Mesendoderm (in vitro differentiated cells): Measurements from ENCODE around the gene DYTN.

ENCODE experiments used
- DNase-seq: peaks from one replicate; pipeline ENCODE4 v3.0.0; 2013
- H2AK5ac ChIP-seq: 2 replicates; pipeline ENCODE4 v1.6.1; 2013; ENCODE audit warnings: low read length, inconsistent platforms
- H2BK120ac ChIP-seq: 2 replicates; pipeline ENCODE4 v1.6.1; 2013; ENCODE audit warnings: low read depth, mild to moderate bottlenecking, low read length, moderate library complexity, mixed read lengths
- H2BK15ac ChIP-seq: replicated peaks from 2 replicates; pipeline ENCODE4 v1.6.1; 2013; ENCODE audit warnings: low read depth, mild to moderate bottlenecking, moderate library complexity
- H2BK5ac ChIP-seq: 2 replicates; pipeline ENCODE4 v1.6.1; 2013; ENCODE audit warnings: low read length, inconsistent platforms
- H3K18ac ChIP-seq: 2 replicates; pipeline ENCODE4 v1.6.1; 2013; ENCODE audit warnings: mild to moderate bottlenecking, low read length, mixed read lengths
- H3K23ac ChIP-seq: one replicate; pipeline ENCODE4 v1.6.1; 2013; ENCODE audit warnings: low read length
- H3K27ac ChIP-seq: 2 replicates; pipeline ENCODE4 v1.5.1; 2013; ENCODE audit warnings: low read depth, mild to moderate bottlenecking, inconsistent platforms, low read length, moderate library complexity
- H3K27me3 ChIP-seq: 2 replicates; pipeline ENCODE4 v1.6.1; 2013; ENCODE audit warnings: low read length, control low read depth, mild to moderate bottlenecking, inconsistent platforms; ENCODE audit not compliant: insufficient read depth, poor library complexity
- H3K36me3 ChIP-seq: 2 replicates; pipeline ENCODE4 v1.6.1; 2013; ENCODE audit warnings: low read length, inconsistent platforms; ENCODE audit not compliant: control insufficient read depth, insufficient read depth
- H3K4ac ChIP-seq: one replicate; pipeline ENCODE4 v1.6.1; 2013; ENCODE audit warnings: low read depth, mild to moderate bottlenecking, low read length, moderate library complexity
- H3K4me1 ChIP-seq: 2 replicates; pipeline ENCODE4 v1.6.1; 2013; ENCODE audit warnings: low read depth, low read length, inconsistent platforms; ENCODE audit not compliant: control insufficient read depth
- H3K4me2 ChIP-seq: 2 replicates; pipeline ENCODE4 v1.6.1; 2013; ENCODE audit warnings: low read length
- H3K4me3 ChIP-seq: 2 replicates; pipeline ENCODE4 v1.5.1; 2013; ENCODE audit warnings: mild to moderate bottlenecking, low read length
- H3K56ac ChIP-seq: one replicate; pipeline ENCODE4 v1.6.1; 2013; ENCODE audit warnings: low read length
- H3K79me1 ChIP-seq: 2 replicates; pipeline ENCODE4 v1.6.1; 2013; ENCODE audit warnings: low read length, inconsistent platforms
- H3K79me2 ChIP-seq: 2 replicates; pipeline ENCODE4 v1.6.1; 2013; ENCODE audit warnings: mild to moderate bottlenecking, low read length; ENCODE audit not compliant: control insufficient read depth, insufficient read depth
- H3K9ac ChIP-seq: 2 replicates; pipeline ENCODE4 v1.6.1; 2013; ENCODE audit warnings: low read length, inconsistent platforms
- H4K5ac ChIP-seq: one replicate; pipeline ENCODE4 v1.6.1; 2013; ENCODE audit warnings: low read length
- H4K8ac ChIP-seq: one replicate; pipeline ENCODE4 v1.6.1; 2013; ENCODE audit warnings: low read depth, mild to moderate bottlenecking, control low read depth, low read length, moderate library complexity
- WGBS: extraction: QIAGEN DNeasy Blood & Tissue Kit; methylation state at CpG from one replicate; pipeline ENCODE4 v1.1.7; 2013; ENCODE audit warnings: low lambda C conversion rate, missing lambda C conversion rate; ENCODE audit not compliant: insufficient coverage; ENCODE audit errors: extremely low coverage; 5-methylcytosine and 5-hydroxymethylcytosine counted together

DYTN gene

GRCh38 chr2:206740800-206741199 is 22.6 kb upstream of the DYTN start:
- Histone ChIP-seq H3K18ac (no peak overlapping the region), H3K4ac (no peak overlapping the region), H4K5ac (no peak overlapping the region), H3K79me2 (no peaks in the 10 kb centered on the region), H3K27ac (no peak overlapping the region), H2AK5ac (no peak overlapping the region), H4K8ac (no peak overlapping the region), H3K36me3 (no peaks in the 10 kb centered on the region), H3K4me1 (no peaks in the 10 kb centered on the region), H3K4me2 (no peak overlapping the region), H3K4me3 (no peak overlapping the region), H3K23ac (no peak overlapping the region), H3K79me1 (no peaks in the 10 kb centered on the region), H2BK15ac (no peak overlapping the region), H2BK5ac (no peak overlapping the region), H2BK120ac (no peak overlapping the region), H3K9ac (no peak overlapping the region), H3K27me3 (no peaks in the 10 kb centered on the region), H3K56ac (no peak overlapping the region)
- WGBS, result no CpG with 5 or more reads among the region's 2 CpGs
- no peak for DNase-seq

GRCh38 chr2:206739271-206739670 is 21.1 kb upstream of the DYTN start:
- DNase-seq, result no peak
- Histone ChIP-seq H4K5ac (no peak overlapping the region), H3K56ac (no peak overlapping the region), H3K4me3 (no peak overlapping the region), H3K27ac (no peak overlapping the region), H3K4me2 (no peak overlapping the region), H3K27me3 (no peaks in the 10 kb centered on the region), H3K18ac (no peak overlapping the region), H3K9ac (no peak overlapping the region), H3K4ac (no peak overlapping the region), H3K79me2 (no peaks in the 10 kb centered on the region), H2BK15ac (no peak overlapping the region), H3K23ac (no peak overlapping the region), H3K36me3 (no peaks in the 10 kb centered on the region), H3K4me1 (no peaks in the 10 kb centered on the region), H2BK120ac (no peak overlapping the region), H3K79me1 (no peaks in the 10 kb centered on the region), H2AK5ac (no peak overlapping the region), H2BK5ac (no peak overlapping the region), H4K8ac (no peak overlapping the region)
- no CpG with 5 or more reads among the region's 2 CpGs for WGBS

GRCh38 chr2:206736935-206737334 is 18.7 kb upstream of the DYTN start:
- Histone ChIP-seq H4K8ac (no peak overlapping the region), H3K79me1 (no peaks in the 10 kb centered on the region), H2BK5ac (no peak overlapping the region), H3K23ac (no peak overlapping the region), H3K4me2 (no peak overlapping the region), H2BK120ac (no peak overlapping the region), H3K56ac (no peak overlapping the region), H3K27ac (no peak overlapping the region), H3K27me3 (no peaks in the 10 kb centered on the region), H3K18ac (no peak overlapping the region), H3K9ac (no peak overlapping the region), H3K4me3 (no peak overlapping the region), H4K5ac (no peak overlapping the region), H2BK15ac (no peak overlapping the region), H3K4ac (no peak overlapping the region), H2AK5ac (no peak overlapping the region), H3K4me1 (no peaks in the 10 kb centered on the region), H3K36me3 (no peaks in the 10 kb centered on the region), H3K79me2 (no peaks in the 10 kb centered on the region)
- no CpG with 5 or more reads among the region's 5 CpGs for WGBS
- DNase-seq, result no peak

- no peak overlapping the region for H4K8ac ChIP-seq
- no peaks in the 10 kb centered on the region for H3K36me3 ChIP-seq
- H3K18ac ChIP-seq, result no peak overlapping the region
- H3K27ac ChIP-seq, result no peak overlapping the region
- H2AK5ac ChIP-seq, result no peak overlapping the region
- no peaks in the 10 kb centered on the region for H3K4me1 ChIP-seq
- WGBS, result no CpG with 5 or more reads among the region's 2 CpGs
- H3K4me3 ChIP-seq, result no peak overlapping the region
- H3K4me2 ChIP-seq, result no peak overlapping the region
- no peaks in the 10 kb centered on the region for H3K79me1 ChIP-seq
- no peak overlapping the region for H3K4ac ChIP-seq
- no peak overlapping the region for H3K23ac ChIP-seq
- H3K56ac ChIP-seq, result no peak overlapping the region
- H2BK5ac ChIP-seq, result no peak overlapping the region
- H2BK120ac ChIP-seq, result no peak overlapping the region
- DNase-seq, result no peak
- H3K27me3 ChIP-seq, result no peaks in the 10 kb centered on the region
- H2BK15ac ChIP-seq, result no peak overlapping the region
- no peak overlapping the region for H4K5ac ChIP-seq
- no peaks in the 10 kb centered on the region for H3K79me2 ChIP-seq
- H3K9ac ChIP-seq, result no peak overlapping the region
Observed at GRCh38 chr2:206733341-206733740, 15.1 kb upstream of the DYTN start.

- Histone ChIP-seq H3K23ac (no peak overlapping the region), H3K4me1 (no peaks in the 10 kb centered on the region), H4K8ac (no peak overlapping the region), H3K4ac (no peak overlapping the region), H3K79me2 (no peaks in the 10 kb centered on the region), H3K56ac (no peak overlapping the region), H2BK120ac (no peak overlapping the region), H3K9ac (no peak overlapping the region), H4K5ac (no peak overlapping the region), H3K36me3 (no peaks in the 10 kb centered on the region), H2AK5ac (no peak overlapping the region), H3K4me3 (no peak overlapping the region), H2BK5ac (no peak overlapping the region), H2BK15ac (no peak overlapping the region), H3K79me1 (no peaks in the 10 kb centered on the region), H3K18ac (no peak overlapping the region), H3K27me3 (no peaks in the 10 kb centered on the region), H3K27ac (no peak overlapping the region), H3K4me2 (no peak overlapping the region)
- no CpG with 5 or more reads among the region's 7 CpGs for WGBS
- no peak for DNase-seq
Observed at GRCh38 chr2:206728277-206729199, 10.3 kb upstream of the DYTN start.

- no peak overlapping the region for H2BK5ac ChIP-seq
- no peaks in the 10 kb centered on the region for H3K79me2 ChIP-seq
- H3K4me2 ChIP-seq, result no peak overlapping the region
- no peak overlapping the region for H3K56ac ChIP-seq
- H4K8ac ChIP-seq, result no peak overlapping the region
- H3K23ac ChIP-seq, result no peak overlapping the region
- no peak overlapping the region for H2BK120ac ChIP-seq
- H3K9ac ChIP-seq, result no peak overlapping the region
- no peak overlapping the region for H3K4ac ChIP-seq
- H3K4me3 ChIP-seq, result no peak overlapping the region
- H4K5ac ChIP-seq, result no peak overlapping the region
- H3K27ac ChIP-seq, result no peak overlapping the region
- DNase-seq, result no peak
- no peak overlapping the region for H3K18ac ChIP-seq
- no peaks in the 10 kb centered on the region for H3K27me3 ChIP-seq
- no CpG with 5 or more reads among the region's 2 CpGs for WGBS
- no peaks in the 10 kb centered on the region for H3K4me1 ChIP-seq
- H3K36me3 ChIP-seq, result no peaks in the 10 kb centered on the region
- H2BK15ac ChIP-seq, result no peak overlapping the region
- H2AK5ac ChIP-seq, result no peak overlapping the region
- H3K79me1 ChIP-seq, result no peaks in the 10 kb centered on the region
Observed at GRCh38 chr2:206727287-206727686, 9.1 kb upstream of the DYTN start.
